Hippocampal formation (tissue), 2 donors: ENCODE measurements around the gene PIP4K2B.
A peak's percentile ranks its signal among the peaks of the same experiment; 100 is the strongest.
"Not testable (repeated sequence)": the region's sequence is repeated elsewhere in the genome, so short reads cannot be mapped to it uniquely, and the experiment has no call there.

Source experiments
- DNase-seq, 2 donors: peaks; one replicate each; lab custom pipeline; 2025; lab: John Stamatoyannopoulos, UW

PIP4K2B gene

DNA sequence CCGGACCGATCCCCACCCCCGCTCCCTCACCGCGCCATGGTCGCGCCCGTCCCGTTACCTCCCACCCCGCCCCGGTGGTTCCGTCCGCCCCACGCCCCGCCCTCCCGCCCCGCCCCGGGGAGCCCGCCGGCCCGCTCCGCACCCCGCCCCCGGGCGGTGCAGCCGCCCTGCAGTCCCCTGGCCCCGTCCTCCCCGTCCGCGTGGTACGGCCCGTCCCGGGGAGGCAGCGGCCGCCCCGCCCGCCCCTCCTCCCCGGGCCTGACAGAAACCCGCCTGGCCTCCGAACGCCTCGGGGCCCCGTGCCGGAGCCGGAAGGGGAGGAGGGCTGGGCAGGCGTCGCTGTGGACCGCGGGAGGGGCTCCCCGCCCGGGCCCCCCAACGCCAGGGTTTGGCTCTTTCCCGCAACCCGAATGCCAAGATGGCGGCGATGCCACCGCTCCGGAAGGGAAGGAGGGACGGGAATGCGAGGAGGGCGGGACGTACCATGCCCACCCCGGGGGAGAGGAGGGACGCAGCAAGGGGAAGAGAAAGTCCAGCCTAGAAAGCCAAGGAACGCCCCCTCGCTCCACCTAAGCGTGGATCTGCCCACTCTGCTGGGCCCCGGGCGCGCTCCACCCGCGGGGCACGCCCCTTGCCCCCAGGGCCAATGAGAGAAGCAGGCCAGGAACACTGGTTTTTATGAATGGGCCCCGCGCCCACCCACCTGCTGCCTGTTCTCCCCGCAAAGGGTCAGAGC lies at the start of gene PIP4K2B:
Gene PIP4K2B (minus strand): TSS at position 56 of the 736 bp plus-strand sequence. CDS start 132 bp downstream, outside the sequence.
- peak; percentile 92 to 97 for DNase-seq

DNA sequence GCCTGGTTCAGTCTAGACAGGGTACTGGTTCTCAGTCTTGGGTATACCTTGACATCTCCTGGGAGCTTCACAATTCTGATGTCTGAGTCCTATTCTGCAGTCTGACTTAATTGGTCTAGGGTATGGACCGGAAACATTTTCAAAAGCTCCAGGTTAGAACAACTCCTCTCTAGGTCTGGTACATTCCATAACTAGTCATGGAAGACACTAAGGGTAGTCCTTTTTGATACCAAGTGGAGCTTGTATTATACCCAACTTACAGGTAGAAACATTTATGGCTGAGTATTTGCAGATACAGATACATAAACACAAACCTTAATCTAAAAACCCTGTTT lies 49.2 kb upstream of the PIP4K2B start:
- DNase-seq, result no peak

DNA sequence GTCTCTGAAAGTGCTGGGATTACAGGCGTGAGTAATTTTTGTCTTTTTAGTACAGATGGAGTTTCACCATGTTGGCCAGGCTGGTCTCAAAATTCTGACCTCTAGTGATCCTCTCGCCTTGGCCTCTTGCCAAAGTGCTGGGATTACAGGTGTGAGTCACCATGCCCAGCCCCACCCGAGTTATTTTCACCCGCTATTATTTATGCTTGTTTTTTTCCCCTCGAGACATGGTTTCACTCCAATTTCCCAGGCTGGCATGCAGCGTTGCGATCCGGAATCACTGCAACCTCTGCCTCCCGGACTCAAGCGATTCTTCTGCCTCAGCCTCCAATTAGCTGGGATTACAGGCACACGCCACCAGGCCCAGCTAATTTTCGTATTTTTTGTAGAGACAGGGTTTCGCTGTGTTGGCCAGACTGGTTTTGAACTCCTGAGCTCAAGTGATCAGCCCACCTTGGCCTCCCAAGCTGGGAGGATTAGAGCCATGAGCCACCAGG lies 45.0 kb upstream of the PIP4K2B start:
- no peak for DNase-seq

DNA sequence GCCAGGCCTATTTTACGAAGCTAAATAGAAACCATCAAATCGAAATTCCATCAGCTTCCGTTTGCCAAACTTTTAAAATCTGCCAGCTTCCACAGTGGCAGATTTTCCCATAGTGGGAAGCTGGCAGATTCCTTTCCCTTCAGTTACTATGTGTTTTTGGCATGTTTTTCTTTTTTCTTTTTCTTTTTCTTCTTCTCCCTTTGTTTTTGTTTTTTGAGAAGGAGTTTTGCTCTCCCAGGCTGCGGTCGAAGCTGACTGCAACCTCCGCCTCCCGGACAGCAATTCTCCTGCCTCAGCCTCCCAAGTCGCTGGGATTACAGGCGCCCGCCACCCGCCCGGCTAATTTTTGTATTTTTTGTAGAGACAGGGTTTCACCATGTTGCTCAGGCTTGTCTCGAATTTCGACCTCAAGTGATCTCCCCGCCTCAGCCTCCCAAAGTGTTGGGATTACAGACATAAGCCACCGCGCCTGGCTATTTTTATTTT lies 26.4 kb upstream of the PIP4K2B start:
- no peak for DNase-seq

DNA sequence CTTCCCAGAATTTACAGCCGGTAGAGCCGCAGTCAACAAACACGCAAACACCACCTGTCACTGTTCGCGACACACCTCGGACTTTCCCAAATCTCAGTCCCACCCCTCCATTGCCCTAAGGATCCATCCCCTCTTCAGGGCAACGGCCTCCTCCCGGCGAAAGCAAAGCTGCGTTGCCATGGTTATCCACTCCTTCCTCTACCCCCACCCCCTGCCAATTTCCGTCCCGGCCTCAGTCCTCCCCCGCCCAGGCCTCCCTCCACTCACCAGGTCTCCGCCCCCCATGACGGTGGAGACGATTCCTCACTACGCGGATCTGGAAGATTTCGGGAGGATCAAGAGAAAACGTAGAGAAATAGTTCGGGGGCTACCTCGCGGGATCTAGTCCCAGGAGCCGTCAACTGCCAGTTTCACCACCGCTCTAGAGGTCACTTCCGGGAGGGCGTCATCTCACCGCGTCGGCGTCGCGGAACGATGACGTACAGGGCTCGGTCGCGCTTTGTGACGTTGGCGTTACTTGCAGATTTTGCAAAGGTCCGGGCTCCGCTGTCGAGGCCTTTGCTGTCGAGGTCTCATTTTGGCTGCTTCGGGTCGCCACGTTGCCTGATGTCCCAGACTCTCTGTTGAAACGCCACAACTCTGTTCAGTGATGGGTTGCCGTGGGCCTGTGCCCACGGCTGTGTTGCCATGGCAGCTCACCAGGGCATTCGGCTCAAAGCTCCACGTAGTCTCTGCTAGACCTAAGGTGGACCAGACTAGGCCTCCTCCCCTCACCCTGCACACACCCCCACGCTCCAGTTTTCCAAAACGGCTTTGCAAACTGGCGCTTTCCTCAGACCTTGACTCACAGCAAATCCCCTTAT lies 25.8 kb upstream of the PIP4K2B start, which contains the start of gene CWC25:
Gene CWC25 (minus strand): TSS at position 423 of the 863 bp plus-strand sequence. CDS start 138 bp downstream, at position 285.
- DNase-seq, result peak; percentile 85 to 95

DNA sequence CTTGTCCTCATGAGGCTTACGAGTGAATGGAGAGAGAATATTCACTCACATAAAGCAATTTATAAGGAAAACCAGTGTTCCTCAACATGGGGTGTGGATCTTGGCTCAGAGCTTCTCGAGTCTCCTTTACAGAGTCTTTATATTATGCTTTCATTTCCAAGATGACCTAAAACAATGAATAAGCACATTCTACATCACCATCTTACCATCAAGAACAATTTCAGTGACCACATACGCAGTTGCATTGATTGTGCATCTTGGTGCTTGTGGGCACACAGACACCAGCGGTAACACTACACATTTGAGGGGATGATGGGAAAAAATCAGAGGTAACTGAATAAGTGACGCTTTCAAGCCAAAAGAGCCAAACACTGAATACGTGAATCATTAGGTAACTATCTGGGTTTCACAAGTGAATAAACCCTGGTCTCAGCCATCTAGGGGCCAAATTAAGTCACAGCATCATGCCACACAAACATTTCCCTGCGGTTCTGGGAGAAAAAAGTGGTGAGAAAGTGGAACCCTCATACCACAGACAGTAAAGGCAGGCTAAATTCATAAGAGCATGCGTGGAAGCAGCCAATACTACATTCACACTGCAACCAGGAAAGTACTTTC lies 16.3 kb upstream of the PIP4K2B start:
- no peak for DNase-seq

DNA sequence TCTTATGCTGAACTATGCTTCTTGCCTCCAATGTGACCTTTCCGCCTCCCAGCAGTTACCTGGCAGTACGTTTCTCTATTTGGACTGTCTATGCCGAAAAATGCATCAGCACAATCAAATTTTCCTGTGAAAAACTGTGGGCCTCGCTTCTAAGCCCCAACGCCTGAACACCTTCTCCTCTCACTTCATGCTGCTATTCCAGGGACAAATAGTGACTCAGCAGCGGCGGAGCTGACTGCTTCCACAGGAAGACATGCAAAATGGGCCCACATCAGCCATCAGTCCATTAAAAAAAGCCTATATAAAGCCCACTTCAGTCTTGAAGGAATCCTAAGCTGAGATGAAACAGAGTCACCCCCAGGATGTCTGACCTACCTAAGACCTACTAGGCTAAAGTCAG lies 10.5 kb upstream of the PIP4K2B start:
- DNase-seq, result peak in 1 of 2 donors; percentile 4

DNA sequence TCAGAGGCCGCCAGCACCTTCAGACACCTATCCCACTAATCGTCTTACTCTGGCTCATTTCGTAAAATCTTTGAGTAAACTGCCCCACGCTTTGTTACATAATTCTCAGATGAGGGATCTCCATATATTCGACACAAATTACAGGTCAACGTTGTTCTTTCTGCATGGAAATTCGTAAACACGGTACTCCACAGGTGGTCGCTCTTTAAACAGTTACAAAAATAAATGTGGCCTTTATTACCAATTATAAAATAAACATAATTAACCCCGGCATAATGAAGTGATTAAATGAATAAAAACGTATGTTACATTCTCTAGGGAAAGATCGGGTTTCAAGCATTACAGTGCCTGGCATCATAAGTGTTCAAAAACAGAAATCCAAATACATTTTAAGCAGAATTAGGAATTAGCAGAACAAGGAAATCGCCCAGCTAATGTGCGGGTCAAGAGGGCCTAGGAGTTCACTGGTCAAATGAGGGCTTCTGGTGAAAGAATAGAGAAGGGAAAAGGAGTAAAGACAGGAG lies 943 bp upstream of the PIP4K2B start:
- no peak for DNase-seq

DNA sequence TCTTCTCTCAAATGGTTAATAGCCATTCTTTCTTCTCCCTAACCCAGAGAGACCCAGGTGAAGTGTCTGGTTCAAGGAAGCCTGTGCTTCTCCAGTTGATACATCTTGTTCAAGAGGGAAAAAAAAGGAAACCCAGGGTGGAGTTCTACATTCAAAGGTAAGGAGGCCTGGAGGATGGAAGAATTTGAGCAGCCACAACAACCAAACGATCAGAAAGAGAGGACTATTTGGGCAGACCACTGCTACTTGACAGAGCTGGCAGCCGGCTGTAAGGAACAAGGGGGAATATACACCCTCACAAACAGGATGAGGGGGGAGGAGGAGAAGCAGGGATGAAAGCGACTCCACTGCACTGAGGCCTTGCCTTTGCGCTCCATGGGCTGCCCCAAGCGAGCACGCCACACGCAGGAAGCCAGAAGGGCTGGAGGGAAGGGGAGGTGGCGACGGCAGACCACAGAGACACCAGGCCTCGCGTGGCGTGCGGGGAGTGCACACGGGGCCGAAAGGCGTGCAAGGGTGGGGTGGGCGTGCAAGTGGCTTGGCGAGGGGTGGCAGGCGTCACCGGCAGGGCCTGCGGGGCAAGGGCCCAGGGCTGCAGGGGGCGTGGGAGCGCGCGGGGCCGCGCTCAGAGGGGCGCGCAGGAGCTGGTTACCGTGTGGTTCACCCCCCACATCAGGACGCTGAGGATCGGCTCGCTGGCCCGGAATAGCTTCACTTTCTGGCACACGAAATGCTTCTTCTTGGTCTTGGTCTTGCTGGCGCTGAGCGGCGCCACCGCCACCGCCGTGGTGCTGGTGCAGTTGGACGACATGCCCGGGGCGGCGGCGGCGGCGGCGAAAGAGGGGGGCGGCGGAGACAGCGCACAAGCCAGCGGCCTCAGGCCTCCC lies 499 bp downstream of the PIP4K2B start:
- DNase-seq, result peak in 1 of 2 donors; percentile 48

DNA sequence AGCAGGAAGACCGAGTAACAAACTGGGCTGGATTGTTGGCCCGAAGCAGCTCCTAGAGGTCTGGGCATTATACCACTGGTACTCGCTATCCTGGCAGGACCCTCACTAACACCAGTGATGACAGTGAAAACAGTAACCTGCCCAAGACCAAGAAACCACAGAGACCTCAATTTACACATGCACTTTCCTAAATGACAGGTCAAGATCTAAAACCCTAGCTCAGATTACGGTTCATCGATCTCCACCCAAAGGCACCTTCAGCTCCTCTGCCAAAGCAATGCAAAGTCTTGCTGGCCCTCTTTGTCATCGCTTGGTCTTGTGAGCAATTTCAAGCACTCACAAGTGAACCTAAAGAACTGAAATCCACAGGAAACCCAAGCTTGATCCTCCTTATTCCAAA lies 1.5 kb downstream of the PIP4K2B start:
- no peak for DNase-seq

DNA sequence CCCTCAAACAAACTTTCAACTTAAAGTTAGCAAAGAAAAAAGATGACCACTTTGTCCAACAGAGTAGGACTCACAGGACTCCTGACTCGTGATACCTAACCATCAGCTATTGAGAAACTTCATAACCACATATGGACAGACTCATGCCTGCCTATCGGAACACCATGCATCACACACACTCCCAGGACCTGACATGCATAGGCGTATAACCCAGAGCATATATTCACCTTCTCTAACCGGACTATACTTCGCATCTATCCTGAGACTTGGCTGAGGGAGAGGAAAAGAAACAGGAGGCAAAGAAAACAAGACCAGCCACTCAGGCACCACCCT lies 2.2 kb downstream of the PIP4K2B start:
- DNase-seq, result no peak

DNA sequence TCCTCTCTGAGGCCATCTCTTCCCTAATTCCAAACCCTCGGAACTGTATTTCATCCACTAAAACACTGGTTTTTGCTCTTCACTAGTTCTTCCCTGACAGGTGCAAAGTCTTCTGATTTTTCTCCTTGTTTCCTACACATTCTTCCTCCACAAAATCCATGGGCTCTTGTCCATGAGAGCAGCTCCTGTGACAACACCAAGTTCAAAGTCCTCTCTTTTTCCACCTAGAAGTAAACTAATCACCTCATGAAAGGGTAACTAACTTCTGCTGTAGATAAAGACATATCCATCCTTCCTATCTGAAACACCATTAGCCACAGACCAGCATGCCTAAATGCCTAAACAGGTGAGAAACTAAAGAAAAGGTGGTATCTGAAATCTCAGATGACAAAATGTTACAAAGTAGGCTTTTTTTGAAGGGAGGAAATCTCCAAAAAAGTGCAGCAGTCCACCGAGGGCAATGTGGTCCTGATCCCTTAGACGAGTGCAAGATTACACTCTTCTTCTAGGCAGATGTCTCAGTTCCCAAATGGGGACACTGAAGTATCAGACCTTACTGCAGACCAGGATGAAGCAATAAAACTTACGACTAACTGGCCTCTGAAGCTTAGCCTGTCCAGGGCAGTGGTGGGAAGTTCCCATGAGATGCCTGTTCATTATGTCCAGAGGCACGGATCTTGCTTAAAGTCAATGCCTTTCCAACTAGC lies 2.8 kb downstream of the PIP4K2B start:
- no peak for DNase-seq

DNA sequence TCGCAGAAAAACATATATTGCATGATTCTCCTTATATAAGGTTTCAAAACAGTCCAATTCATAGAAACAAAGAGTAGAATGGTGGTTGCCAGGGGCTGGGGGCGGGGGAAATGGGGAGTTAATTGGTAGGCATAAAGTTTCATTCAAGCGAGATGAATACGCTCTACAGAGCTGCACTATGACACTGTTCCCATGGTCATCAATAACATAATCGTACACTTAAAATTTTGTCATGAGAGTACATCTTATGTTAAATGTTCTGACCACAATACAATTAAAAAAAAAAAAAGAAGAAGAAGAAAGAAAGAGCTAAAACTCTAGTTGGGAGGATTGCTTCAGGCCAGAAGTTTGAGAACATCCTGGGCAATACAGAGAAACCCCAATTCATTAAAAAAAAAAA lies 5.1 kb downstream of the PIP4K2B start:
- DNase-seq, result no peak

DNA sequence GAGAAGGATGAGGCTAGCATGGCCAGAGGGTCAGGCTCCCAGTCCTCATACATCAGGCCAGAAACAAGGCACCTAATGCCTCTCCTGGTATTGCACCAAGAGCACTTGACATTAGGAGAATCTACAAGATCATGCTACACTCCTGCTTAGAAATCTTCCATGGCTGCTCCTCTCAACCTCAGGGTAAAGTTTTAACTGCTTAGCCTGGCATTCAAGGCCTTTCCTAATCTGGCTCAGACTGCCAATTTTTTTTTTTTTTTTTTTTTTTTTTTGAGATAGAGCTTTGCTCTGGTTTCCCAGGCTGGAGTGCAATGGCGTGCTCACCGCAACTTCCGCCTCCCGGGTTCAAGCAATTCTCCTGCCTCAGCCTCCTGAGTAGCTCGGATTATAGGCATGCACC lies 8.2 kb downstream of the PIP4K2B start:
- DNase-seq, result no peak

DNA sequence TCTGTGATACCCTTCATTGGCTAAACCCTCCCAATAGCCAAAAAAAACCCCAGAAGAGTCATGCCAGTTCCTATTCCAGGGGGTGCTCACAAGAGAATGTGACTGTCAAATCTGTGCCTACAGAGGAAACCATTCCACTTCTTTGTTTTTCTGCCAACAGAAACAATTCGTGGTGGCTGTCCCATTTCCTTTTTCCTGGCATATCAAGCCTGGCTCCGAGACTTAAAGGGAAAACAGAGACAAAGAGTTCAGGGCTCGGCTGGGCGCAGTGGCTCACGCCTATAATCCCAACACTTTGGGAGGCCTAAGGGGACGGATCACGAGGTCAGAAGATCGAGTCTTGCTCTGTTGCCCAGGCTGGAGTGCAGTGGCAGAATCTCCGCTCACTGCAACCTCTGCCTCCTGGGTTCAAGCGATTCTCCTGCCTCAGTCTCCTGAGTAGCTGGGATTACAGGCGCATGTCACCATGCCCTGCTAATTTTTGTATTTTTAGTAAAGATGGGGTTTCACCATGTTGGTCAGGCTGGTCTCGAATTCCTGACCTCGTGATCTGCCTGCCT lies 9.1 kb downstream of the PIP4K2B start:
- DNase-seq, result not testable (repeated sequence)

DNA sequence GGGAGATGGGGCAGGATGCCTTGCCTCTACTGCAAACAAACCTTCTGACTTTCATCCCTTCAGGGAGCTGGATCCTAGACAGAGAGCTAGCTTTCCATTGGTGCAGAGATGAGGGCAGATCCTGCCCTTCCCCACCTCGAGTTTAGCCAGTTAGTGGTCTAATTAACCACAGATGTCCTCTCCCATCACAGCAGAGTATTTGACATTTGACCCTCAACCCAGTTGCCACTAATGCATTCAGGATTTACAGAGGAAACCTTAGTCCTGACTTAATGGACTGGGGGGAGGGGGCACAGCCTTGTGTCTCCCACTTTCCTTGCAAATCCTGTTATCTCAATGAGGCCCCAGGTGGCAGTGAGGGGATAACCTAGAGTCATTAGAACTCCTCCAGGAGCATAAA lies 10.2 kb downstream of the PIP4K2B start:
- no peak for DNase-seq

DNA sequence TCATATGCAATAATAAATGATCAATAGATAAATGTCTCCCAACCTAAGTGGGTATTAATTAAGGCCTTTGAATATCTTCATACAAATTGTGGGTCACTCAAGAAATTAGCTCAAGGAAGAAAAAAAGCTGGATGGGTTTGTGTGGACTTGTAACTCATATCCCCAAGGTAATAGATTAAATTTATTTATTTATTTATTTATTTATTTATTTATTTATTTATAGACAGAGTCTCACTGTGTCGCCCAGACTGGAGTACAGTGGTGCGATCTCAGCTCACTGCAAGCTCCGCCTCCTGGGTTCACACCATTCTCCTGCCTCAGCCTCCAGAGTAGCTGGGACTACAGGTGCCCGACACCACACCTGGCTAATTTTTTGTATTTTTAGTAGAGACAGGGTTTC lies 11.4 kb downstream of the PIP4K2B start:
- not testable (repeated sequence) for DNase-seq

DNA sequence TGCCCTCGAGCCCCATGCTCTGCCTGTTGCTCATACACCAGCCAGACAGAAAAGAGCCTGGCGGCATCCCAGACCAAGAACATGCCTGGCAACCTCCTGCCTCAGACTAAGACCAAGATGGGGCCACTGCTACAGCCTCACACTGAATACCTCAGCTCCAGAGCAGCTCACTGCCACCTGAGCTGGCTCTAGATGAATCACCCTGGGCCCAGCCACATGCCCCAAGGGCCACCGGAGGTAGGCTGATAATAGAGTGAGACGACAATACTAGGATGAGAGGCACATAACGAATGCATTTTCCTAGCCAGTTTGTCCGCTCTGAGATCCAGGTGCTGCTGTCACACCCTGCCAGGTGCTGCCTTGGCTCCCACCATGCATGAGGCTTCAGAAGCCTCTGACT lies 13.0 kb downstream of the PIP4K2B start:
- no peak for DNase-seq

DNA sequence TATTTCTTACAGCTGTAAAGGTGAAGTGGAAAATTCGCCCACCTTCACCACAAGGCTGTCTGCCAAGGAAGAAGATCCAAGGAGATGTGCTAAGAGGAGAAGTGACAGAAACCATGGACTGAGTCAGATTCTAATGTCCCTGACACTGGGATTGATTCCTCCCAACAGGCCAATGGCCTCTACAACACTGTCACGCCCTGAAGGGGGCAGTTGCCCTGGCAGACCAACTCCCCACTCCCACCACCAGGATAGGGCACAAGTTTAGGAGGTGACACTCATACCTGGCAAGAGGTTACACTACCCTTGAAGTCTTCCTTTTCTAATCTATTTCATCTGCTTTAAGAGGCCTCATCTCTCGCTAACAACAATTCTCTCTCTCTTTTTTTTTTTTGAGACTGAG lies 16.1 kb downstream of the PIP4K2B start:
- no peak for DNase-seq
